Loucy (cell line): Measurements from ENCODE around the gene SH3PXD2A.

Experiments used
- EZH2phosphoT487 ChIP-seq: fragments of 200-600 bp; IDR thresholded peaks from 2 replicates; pipeline ENCODE4 v1.6.1; 2018; ENCODE audit warnings: antibody characterized with exemption, mild to moderate bottlenecking, moderate library complexity, borderline replicate concordance
- TF ChIP-seq, protein P1 (sequence below): fragments of 200-600 bp; sonication (generic); conservative IDR thresholded peaks from 2 replicates; pipeline ENCODE4 v1.5.1; 2014; ENCODE audit warnings: mild to moderate bottlenecking, antibody characterized with exemption, low read length

DNA sequence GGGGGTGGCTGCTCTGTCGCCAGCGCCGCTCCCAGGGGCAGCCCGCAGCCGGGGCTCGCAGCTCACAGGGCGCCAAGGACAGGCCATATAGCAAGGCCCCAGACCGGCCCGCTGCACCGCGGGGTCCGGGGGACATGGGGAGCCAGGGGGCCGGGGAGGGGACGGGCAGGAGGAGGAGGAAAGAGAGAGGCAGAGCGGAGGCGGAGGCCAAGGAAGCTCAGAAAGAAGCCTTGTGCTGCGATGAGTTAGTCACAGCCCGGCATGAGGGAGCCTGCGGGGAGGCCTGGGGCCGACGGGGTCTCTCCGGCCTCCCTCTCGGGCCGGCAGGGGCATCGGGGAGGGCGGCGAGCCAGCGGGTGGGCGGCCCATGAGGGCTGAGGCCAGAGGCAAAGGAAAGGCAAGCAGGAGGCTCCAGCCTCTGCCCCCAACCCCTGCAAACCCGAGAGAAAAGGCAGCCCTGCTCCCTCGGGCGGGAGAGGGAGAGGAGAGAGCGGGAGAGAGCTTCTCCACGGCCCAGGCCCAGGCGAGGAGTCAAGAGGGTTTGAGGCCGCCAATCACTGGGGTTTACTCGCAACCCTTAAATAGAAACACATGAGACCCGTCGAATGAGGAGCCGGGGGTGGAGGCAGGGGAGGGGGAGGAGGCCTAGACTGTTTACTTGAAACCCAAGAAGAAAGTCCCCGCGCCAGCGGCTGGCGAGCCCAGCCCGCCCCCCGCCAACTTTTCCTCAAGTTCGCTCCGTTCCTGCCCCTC is 194.0 kb downstream of the SH3PXD2A start:
- TF ChIP-seq, protein P1, sequence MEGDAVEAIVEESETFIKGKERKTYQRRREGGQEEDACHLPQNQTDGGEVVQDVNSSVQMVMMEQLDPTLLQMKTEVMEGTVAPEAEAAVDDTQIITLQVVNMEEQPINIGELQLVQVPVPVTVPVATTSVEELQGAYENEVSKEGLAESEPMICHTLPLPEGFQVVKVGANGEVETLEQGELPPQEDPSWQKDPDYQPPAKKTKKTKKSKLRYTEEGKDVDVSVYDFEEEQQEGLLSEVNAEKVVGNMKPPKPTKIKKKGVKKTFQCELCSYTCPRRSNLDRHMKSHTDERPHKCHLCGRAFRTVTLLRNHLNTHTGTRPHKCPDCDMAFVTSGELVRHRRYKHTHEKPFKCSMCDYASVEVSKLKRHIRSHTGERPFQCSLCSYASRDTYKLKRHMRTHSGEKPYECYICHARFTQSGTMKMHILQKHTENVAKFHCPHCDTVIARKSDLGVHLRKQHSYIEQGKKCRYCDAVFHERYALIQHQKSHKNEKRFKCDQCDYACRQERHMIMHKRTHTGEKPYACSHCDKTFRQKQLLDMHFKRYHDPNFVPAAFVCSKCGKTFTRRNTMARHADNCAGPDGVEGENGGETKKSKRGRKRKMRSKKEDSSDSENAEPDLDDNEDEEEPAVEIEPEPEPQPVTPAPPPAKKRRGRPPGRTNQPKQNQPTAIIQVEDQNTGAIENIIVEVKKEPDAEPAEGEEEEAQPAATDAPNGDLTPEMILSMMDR = no peak
- no peak for TF ChIP-seq EZH2phosphoT487
